ENCODE results near the gene SNCA. TPM values are rescaled to one million over a fixed set of nuclear protein-coding genes. Genes with fewer than 3 reads are reported as not detected.

SNCA gene
- total RNA-seq, 1 donor from 2014 or later = 49.7 TPM

- DNase-seq (ENCODE audit: low spot score) = no peak
- Mint-ChIP-seq H3K27ac (ENCODE audit: unreplicated experiment) (no peak overlapping the region), H3K4me1 (ENCODE audit: unreplicated experiment) (peaks cover 2% of the 10 kb centered on the region), H3K4me3 (ENCODE audit: unreplicated experiment) (no peak overlapping the region), H3K27me3 (ENCODE audit: unreplicated experiment) (no peaks in the 10 kb centered on the region), H3K9me3 (ENCODE audit: unreplicated experiment) (no peaks in the 10 kb centered on the region), H3K36me3 (ENCODE audit: low read depth, unreplicated experiment) (peaks cover 3% of the 10 kb centered on the region)
- no peak for TF ChIP-seq CTCF (IDR thresholded peaks at IDR 0.05; ENCODE audit: unreplicated experiment)
These were observed 90.6 kb downstream of the SNCA start for GRCh38 chr4:89746377-89746776.

GRCh38 chr4:89745708-89746107 lies 91.3 kb downstream of the SNCA start:
- no peak for TF ChIP-seq CTCF (IDR thresholded peaks at IDR 0.05; ENCODE audit: unreplicated experiment)
- H3K36me3 Mint-ChIP-seq (ENCODE audit: low read depth, unreplicated experiment) = peaks cover 3% of the 10 kb centered on the region
- no peaks in the 10 kb centered on the region for H3K27me3 Mint-ChIP-seq (ENCODE audit: unreplicated experiment)
- H3K4me3 Mint-ChIP-seq (ENCODE audit: unreplicated experiment) = no peak overlapping the region
- no peak for DNase-seq (ENCODE audit: low spot score)
- H3K4me1 Mint-ChIP-seq (ENCODE audit: unreplicated experiment) = no peaks in the 10 kb centered on the region
- no peaks in the 10 kb centered on the region for H3K9me3 Mint-ChIP-seq (ENCODE audit: unreplicated experiment)
- no peak overlapping the region for H3K27ac Mint-ChIP-seq (ENCODE audit: unreplicated experiment)

- no peaks in the 10 kb centered on the region for H3K4me1 Mint-ChIP-seq (ENCODE audit: unreplicated experiment)
- H3K36me3 Mint-ChIP-seq (ENCODE audit: low read depth, unreplicated experiment) = peaks cover 3% of the 10 kb centered on the region
- no peak overlapping the region for H3K4me3 Mint-ChIP-seq (ENCODE audit: unreplicated experiment)
- no peaks in the 10 kb centered on the region for H3K9me3 Mint-ChIP-seq (ENCODE audit: unreplicated experiment)
- no peak for DNase-seq (ENCODE audit: low spot score)
- no peak for TF ChIP-seq CTCF (IDR thresholded peaks at IDR 0.05; ENCODE audit: unreplicated experiment)
- no peak overlapping the region for H3K27ac Mint-ChIP-seq (ENCODE audit: unreplicated experiment)
- no peaks in the 10 kb centered on the region for H3K27me3 Mint-ChIP-seq (ENCODE audit: unreplicated experiment)
These were observed 92.0 kb downstream of the SNCA start for GRCh38 chr4:89744914-89745313.

DNA sequence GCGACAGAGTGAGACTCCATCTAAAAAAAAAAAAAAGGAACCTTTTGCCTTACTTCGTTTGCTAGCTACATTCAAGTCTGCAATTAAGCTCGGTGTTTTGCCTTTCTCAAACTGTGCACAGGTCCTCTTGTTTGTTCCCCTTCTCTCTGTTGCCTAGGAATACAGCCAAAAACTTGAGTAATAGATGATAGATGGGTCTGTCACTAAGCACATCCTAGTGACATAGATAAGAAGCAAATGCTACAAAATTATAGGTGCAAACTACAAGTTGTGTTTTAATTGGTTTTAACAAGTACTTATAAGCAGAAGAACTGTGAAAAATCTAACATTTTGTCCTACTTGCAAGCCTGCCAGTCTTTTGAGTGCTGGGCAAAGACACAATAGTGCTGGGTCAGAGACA lies 95.2 kb downstream of the SNCA start:
- H3K27me3 Mint-ChIP-seq (ENCODE audit: unreplicated experiment) = no peaks in the 10 kb centered on the region

More for the DNA sequence above, 95.2 kb downstream of the SNCA start:
- Mint-ChIP-seq H3K27ac (ENCODE audit: unreplicated experiment) (no peak overlapping the region), H3K4me1 (ENCODE audit: unreplicated experiment) (no peaks in the 10 kb centered on the region), H3K9me3 (ENCODE audit: unreplicated experiment) (no peaks in the 10 kb centered on the region), H3K36me3 (ENCODE audit: low read depth, unreplicated experiment) (peaks cover 3% of the 10 kb centered on the region), H3K4me3 (ENCODE audit: unreplicated experiment) (no peak overlapping the region)
- TF ChIP-seq CTCF (IDR thresholded peaks at IDR 0.05; ENCODE audit: unreplicated experiment) = no peak
- DNase-seq (ENCODE audit: low spot score) = no peak
